T-helper 2 cell treated with Interferon-gamma antibody and Interleukin-4, amounts not matched to agents 5 μg/mL and 100 μg/mL, for 36 hours (primary cell): ENCODE data around the gene HS3ST4.

Source experiments
- DNase-seq: peaks from one replicate; pipeline ENCODE4 v3.0.0; 2021; ENCODE audit warnings: low spot score
- H3K27ac Mint-ChIP-seq: one replicate; pipeline ENCODE4 v1.8.0; 2021; ENCODE audit warnings: mild to moderate bottlenecking, mixed read lengths
- H3K27me3 Mint-ChIP-seq: one replicate; pipeline ENCODE4 v1.8.0; 2021; ENCODE audit warnings: low read depth, mixed read lengths
- H3K36me3 Mint-ChIP-seq: one replicate; pipeline ENCODE4 v1.8.0; 2021; ENCODE audit warnings: low read depth, mixed read lengths
- H3K4me1 Mint-ChIP-seq: one replicate; pipeline ENCODE4 v1.8.0; 2021; ENCODE audit warnings: low read depth, mixed read lengths
- H3K4me3 Mint-ChIP-seq: one replicate; pipeline ENCODE4 v1.8.0; 2022; ENCODE audit warnings: mild to moderate bottlenecking, moderate library complexity, mixed read lengths
- H3K9me3 Mint-ChIP-seq: one replicate; pipeline ENCODE4 v1.8.0; 2021; ENCODE audit warnings: mixed read lengths

Gene HS3ST4

DNA sequence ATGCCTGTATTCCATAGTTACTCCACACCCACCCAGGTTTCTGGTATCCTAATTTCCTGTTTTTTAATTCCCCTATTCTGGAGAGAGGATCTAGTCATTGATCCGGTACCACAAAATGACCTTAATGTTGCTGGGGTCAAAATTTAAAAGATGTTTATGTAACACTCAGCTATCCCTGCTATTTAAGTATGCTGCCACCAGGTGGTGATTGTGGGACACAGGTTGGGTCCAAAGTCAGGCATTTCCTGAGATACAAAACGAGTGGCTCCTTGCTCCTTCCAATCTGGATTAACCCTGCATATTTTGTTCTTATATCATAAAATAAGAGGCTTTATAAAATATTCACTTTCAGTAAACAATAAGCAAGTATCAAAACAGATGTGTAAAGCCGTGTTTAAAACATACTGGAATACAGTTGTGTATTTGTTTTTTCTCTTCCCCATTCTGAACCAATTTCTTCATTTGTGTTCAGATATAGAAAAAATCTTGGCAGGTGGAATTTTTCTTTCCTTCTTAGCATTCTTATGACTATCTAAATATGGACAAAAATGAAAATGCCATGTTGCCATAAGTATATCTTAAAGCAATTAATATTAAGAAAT, 16.3 kb downstream of the HS3ST4 start:
- no peak for DNase-seq
- no peaks in the 10 kb centered on the region for H3K9me3 Mint-ChIP-seq
- no peaks in the 10 kb centered on the region for H3K4me1 Mint-ChIP-seq
- H3K36me3 Mint-ChIP-seq: no peaks in the 10 kb centered on the region
- H3K27me3 Mint-ChIP-seq: peaks cover 4% of the 10 kb centered on the region
- H3K4me3 Mint-ChIP-seq: no peak overlapping the region
- no peak overlapping the region for H3K27ac Mint-ChIP-seq

DNA sequence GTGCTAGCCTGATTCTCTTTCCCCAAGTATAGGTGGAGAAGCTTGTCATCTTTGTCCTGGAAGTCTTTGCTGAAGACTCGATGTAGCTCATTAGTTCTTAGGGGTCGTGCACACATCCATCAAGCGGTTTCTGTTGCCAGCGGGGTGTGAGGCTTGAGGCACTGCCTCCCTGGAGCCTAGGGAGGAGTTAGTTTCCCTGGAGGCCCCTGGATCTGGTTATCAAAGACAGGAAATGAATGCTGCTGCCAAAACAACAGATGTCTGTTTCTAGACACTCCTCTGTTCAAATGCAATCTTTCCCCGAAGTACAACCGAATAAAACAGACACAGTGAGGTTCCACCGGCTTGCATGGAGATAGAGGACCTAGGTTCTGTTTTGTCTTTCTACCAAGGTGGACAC, 17.5 kb downstream of the HS3ST4 start:
- Mint-ChIP-seq H3K9me3 (no peaks in the 10 kb centered on the region), H3K27ac (no peak overlapping the region), H3K4me3 (no peak overlapping the region)

DNA sequence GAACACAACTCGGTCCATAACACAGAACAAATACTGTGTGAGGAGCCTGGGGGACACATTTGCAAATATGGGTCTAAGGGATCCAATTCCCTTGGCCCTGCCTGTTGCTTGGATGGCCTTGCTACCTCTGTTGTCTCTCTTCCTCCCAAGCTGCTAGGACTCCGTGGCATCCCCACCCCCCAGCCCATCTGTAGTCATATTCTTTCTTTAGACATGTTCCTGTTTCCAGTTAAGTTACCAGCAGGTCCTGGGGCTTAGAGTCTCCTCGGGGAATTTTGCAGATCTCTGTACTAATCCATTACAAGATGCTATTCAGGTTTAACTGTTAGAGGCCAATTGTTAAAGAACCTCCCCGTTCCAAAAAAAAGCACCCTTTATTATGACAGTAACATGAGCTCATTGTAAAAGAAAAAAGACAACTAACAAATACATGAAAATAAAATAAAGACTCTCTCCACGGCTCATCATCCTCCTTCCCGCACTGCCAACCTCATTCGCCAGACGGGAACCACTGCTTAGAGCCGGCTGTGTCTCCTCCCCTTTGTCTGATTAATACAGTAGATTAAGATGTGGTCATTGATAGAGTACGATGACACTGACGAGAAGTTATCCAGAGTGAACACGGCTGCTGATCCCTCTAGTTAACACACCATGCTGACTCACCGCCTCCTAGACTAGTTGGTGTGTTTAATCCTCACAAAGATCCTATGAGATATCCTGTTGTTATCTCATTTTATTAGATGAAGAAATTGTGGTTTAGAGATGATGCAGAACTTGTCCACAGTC, 22.2 kb downstream of the HS3ST4 start:
- DNase-seq: no peak
- H3K4me1 Mint-ChIP-seq: no peaks in the 10 kb centered on the region
- no peaks in the 10 kb centered on the region for H3K36me3 Mint-ChIP-seq
- no peak overlapping the region for H3K4me3 Mint-ChIP-seq
- H3K9me3 Mint-ChIP-seq: no peaks in the 10 kb centered on the region
- peaks cover 2% of the 10 kb centered on the region for H3K27me3 Mint-ChIP-seq
- no peak overlapping the region for H3K27ac Mint-ChIP-seq

More for the DNA sequence above, 17.5 kb downstream of the HS3ST4 start:
- H3K36me3 Mint-ChIP-seq: no peaks in the 10 kb centered on the region
- H3K27me3 Mint-ChIP-seq: peaks cover 4% of the 10 kb centered on the region
- no peaks in the 10 kb centered on the region for H3K4me1 Mint-ChIP-seq
- no peak for DNase-seq

- Mint-ChIP-seq H3K27ac (no peak overlapping the region), H3K27me3 (no peaks in the 10 kb centered on the region), H3K9me3 (no peaks in the 10 kb centered on the region), H3K4me3 (no peak overlapping the region), H3K36me3 (no peaks in the 10 kb centered on the region), H3K4me1 (no peaks in the 10 kb centered on the region)
- no peak for DNase-seq
Observed at GRCh38 chr16:25716186-25716585, 24.4 kb downstream of the HS3ST4 start.

- no peaks in the 10 kb centered on the region for H3K4me1 Mint-ChIP-seq
- no peaks in the 10 kb centered on the region for H3K27me3 Mint-ChIP-seq
- no peak overlapping the region for H3K27ac Mint-ChIP-seq
- no peaks in the 10 kb centered on the region for H3K9me3 Mint-ChIP-seq
- no peaks in the 10 kb centered on the region for H3K36me3 Mint-ChIP-seq
- DNase-seq: no peak
- no peak overlapping the region for H3K4me3 Mint-ChIP-seq
Observed at GRCh38 chr16:25721439-25721838, 29.7 kb downstream of the HS3ST4 start.

DNA sequence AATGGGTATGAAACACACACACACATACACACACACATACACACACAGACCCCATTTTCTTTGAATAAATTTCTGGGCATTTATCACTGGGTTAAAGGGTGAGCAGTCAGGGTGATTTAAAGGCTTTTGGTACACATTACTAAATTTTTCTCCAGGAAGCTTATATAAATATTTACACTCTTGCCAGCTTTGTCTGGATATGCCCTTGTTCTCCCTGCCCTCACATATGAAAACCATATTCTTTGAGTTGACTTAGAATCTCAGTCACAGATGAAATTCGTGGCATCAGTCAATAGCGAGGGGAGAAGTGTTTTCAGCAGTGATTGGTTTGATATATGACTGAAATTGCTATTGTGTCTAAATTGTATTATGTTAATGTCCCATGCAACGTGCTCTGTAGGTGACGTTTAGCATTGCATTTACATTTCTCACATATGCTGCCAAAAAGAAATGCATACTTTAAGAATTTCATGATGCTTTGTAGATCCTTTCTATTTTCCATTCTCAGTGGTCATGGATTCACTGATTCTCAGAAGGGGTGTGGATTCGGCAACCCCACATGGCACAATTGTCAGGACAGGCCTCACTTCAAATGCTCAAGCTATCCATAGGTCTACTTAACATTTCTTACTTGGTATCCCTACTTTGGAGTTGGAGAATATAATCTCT, 34.8 kb downstream of the HS3ST4 start:
- DNase-seq: no peak
- no peaks in the 10 kb centered on the region for H3K27me3 Mint-ChIP-seq
- H3K36me3 Mint-ChIP-seq: no peaks in the 10 kb centered on the region
- H3K4me1 Mint-ChIP-seq: no peaks in the 10 kb centered on the region
- no peak overlapping the region for H3K4me3 Mint-ChIP-seq
- H3K9me3 Mint-ChIP-seq: no peaks in the 10 kb centered on the region
- H3K27ac Mint-ChIP-seq: no peak overlapping the region

- Mint-ChIP-seq H3K27ac (no peak overlapping the region), H3K4me3 (no peak overlapping the region)
Observed at GRCh38 chr16:25729188-25729915, 37.6 kb downstream of the HS3ST4 start.

DNA sequence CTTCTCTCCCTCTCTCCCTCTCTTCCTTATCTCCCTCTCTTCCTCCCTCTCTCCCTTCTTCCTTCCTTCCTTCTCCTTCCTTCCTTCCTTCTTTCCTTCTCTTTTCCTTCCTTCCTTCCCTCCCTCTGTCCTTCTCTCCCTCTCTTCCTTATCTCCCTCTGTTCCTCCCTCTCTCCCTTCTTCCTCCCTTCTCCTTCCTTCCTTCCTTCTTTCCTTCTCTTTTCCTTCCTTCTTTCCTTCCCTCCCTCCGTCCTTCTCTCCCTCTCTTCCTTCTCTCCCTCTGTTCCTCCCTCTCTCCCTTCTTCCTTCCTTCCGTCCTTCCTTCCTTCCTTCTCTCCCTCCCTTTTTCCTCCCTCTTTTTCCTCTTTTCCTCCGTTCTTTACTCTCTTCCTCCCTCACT, 38.6 kb downstream of the HS3ST4 start:
- H3K27ac Mint-ChIP-seq: no peak overlapping the region
- H3K9me3 Mint-ChIP-seq: no peaks in the 10 kb centered on the region
- H3K27me3 Mint-ChIP-seq: no peaks in the 10 kb centered on the region
- H3K36me3 Mint-ChIP-seq: no peaks in the 10 kb centered on the region
- H3K4me3 Mint-ChIP-seq: no peak overlapping the region
- H3K4me1 Mint-ChIP-seq: no peaks in the 10 kb centered on the region
- DNase-seq: no peak

More at GRCh38 chr16:25729188-25729915, 37.6 kb downstream of the HS3ST4 start:
- no peaks in the 10 kb centered on the region for H3K9me3 Mint-ChIP-seq
- H3K4me1 Mint-ChIP-seq: no peaks in the 10 kb centered on the region
- no peaks in the 10 kb centered on the region for H3K36me3 Mint-ChIP-seq
- DNase-seq: no peak
- no peaks in the 10 kb centered on the region for H3K27me3 Mint-ChIP-seq

DNA sequence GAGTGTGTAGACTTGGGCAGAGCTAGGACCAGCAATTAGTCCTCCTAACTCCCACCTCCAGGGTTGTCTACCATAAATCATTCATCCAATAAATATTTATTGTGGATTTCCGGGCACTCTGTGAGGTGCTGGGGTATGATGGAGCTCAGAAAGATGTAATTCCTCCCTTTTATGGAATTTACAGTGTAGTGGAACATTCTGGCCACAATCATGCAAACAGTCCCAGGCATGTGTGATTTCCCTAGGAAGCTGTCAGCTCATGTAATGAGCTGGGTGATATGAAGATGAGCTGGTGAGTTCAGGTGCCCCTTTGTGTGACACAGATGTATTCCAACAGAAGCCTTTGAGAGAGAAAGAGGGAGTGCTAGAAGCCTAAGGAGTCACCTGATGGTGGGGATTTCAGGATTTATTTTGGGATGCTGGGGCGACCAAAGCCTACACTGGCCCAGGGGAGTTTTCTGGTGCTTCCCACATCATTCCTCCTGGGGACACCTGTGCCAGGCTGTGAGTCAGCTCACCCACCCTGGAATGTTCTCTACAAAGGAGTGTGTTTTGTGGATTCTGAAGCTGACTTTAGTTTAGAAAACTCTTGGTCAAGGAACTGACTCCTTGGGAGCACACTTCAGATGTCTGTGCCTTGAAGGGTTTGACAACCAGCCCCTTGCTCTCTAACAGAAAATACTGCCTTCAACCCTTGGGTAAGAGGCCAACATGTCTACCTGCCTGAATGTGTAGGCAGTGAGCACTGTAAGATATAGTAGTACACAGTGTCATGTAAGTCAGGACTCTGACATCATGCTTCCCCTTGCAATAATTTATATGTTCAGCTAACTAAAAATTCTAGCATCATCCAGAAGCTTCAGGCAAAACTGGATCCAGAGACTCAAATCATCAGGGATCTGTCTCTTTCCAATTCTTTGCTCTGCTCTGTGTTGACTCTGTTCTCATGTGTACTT, 42.9 kb downstream of the HS3ST4 start:
- H3K27me3 Mint-ChIP-seq: no peaks in the 10 kb centered on the region
- H3K4me3 Mint-ChIP-seq: no peak overlapping the region
- H3K4me1 Mint-ChIP-seq: no peaks in the 10 kb centered on the region
- no peak for DNase-seq
- H3K27ac Mint-ChIP-seq: no peak overlapping the region
- H3K9me3 Mint-ChIP-seq: no peaks in the 10 kb centered on the region
- no peaks in the 10 kb centered on the region for H3K36me3 Mint-ChIP-seq

GRCh38 chr16:25735645-25736044, 43.9 kb downstream of the HS3ST4 start:
- no peak for DNase-seq
- Mint-ChIP-seq H3K4me3 (no peak overlapping the region), H3K27me3 (no peaks in the 10 kb centered on the region), H3K36me3 (no peaks in the 10 kb centered on the region), H3K9me3 (no peaks in the 10 kb centered on the region), H3K27ac (no peak overlapping the region), H3K4me1 (no peaks in the 10 kb centered on the region)

- Mint-ChIP-seq H3K4me1 (no peaks in the 10 kb centered on the region), H3K27me3 (no peaks in the 10 kb centered on the region), H3K36me3 (no peaks in the 10 kb centered on the region), H3K9me3 (peaks cover 3% of the 10 kb centered on the region), H3K4me3 (no peak overlapping the region), H3K27ac (no peak overlapping the region)
- DNase-seq: no peak
Observed at GRCh38 chr16:25747160-25747758, 55.5 kb downstream of the HS3ST4 start.

DNA sequence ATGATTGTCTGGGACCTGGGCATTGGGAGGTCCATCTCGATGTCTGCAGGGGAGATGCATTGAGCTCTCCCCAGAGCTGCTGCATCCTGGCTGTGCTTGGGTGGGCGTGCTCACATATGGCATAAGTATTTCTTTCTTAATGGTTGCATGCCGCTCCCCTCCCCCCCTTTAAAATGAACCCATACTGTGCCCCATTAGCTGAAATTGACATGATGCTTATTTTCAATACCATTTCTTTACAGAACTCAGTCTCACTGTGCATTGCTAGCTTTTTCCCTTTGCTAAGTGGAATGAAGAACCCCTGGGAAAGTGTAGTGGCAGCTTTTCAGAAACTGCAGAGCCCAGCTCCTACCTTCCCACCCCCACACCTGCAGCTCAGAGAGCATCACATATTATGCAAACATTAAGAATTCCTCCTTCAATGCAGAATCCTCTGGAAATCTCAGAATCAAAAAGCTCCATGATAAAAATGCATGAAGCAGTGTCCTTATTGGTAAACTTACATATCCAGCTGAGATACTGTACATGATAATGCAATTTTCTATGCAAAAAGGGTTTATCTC, 56.4 kb downstream of the HS3ST4 start:
- no peak overlapping the region for H3K27ac Mint-ChIP-seq
- H3K9me3 Mint-ChIP-seq: peaks cover 3% of the 10 kb centered on the region
- no peaks in the 10 kb centered on the region for H3K36me3 Mint-ChIP-seq
- no peak for DNase-seq
- H3K27me3 Mint-ChIP-seq: no peaks in the 10 kb centered on the region
- no peak overlapping the region for H3K4me3 Mint-ChIP-seq
- no peaks in the 10 kb centered on the region for H3K4me1 Mint-ChIP-seq
